ENCODE results near the gene ZSCAN22. TPM values are rescaled to one million over a fixed set of nuclear protein-coding genes. Genes with fewer than 3 reads are reported as not detected.

ZSCAN22 gene
- total RNA-seq, 1 experiment from 2014 or later, result 4.0 TPM

DNA sequence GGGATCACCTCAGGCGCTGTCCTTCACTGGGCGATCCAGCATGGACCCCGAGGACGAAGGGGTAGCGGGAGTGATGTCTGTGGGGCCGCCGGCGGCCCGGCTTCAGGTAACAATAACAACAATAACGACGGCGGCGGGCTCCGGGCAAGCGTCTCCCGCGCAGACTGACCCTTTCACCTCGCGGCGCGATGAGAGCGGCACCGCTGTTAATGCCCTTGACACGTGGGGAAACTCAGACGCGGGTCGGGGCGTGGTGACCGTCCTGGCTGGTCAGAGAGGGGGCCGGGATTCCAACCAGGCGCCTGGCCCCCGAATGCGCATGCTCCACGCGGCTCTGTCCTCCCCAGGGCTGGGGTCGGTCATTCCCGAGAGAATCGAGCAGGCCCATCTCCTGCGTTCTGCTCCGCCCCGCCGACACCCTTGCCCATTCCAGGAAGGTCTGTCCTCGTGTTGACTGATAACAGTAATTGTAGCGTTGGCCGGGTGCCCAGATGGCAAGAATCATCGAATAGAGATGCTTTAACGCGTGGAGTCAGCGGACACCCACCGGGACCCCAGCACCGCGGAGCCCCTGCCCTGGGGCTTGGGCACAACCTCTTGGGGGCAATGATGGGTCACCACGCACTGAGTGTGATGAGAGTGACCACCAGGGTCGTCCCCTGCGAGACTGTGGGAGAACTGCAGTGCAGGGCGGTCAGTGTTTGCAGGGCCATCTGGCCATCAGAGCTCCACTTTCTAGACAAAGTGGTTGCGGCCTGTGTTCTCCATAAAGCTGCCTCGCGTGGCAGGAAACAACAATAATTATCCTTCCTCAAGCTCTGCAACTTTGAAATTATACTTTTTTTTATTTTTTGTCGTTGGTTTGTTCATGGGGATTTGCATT is 47.5 kb upstream of the ZSCAN22 start:
- Histone ChIP-seq H3K27ac (ENCODE audit: low read length) (peak overlapping the region; percentile 33), H3K9ac (ENCODE audit: low read length) (peak overlapping the region; percentile 89), H3K4me1 (ENCODE audit: insufficient read depth, low read length) (peaks cover 22% of the 10 kb centered on the region), H3K27me3 (ENCODE audit: low read length) (no peaks in the 10 kb centered on the region), H2AFZ (ENCODE audit: low read length) (peak overlapping the region; percentile 94), H3K4me3 (ENCODE audit: low read length) (peak overlapping the region; percentile 86), H4K20me1 (ENCODE audit: low read length) (no peaks in the 10 kb centered on the region), H3K9me3 (ENCODE audit: low read length) (peaks cover 2% of the 10 kb centered on the region; the same call in 1 of the 2 replicates), H3K36me3 (ENCODE audit: low read depth, low read length) (peaks cover 39% of the 10 kb centered on the region), H3K4me2 (ENCODE audit: low read length) (peak overlapping the region; percentile 95), H3K79me2 (ENCODE audit: low read length) (peaks cover 67% of the 10 kb centered on the region), H3F3A (ENCODE audit: low read length, unreplicated experiment) (peaks cover 11% of the 10 kb centered on the region), H3K9me2 (replicated peaks; ENCODE audit: low read length) (no peaks in the 10 kb centered on the region)
- BruUV-seq (replicated peaks), result TSS peak; percentile 59
- DNase-seq (peak; percentile 51), ATAC-seq (peak; percentile 30)
- POLR2A ChIA-PET (ENCODE audit: unreplicated experiment), result no interaction called here
- intact Hi-C loops (cut with micrococcal nuclease), result loop anchor here (2.0 kb wide), 1 partner anchor 26 kb away; the partner anchor contains the start of gene ERVK3-1
- TF ChIP-seq EZH2phosphoT487 (IDR thresholded peaks at IDR 0.05; ENCODE audit: borderline replicate concordance, low read length) (no peak), EZH2 (IDR thresholded peaks at IDR 0.05; ENCODE audit: low read length, unreplicated experiment) (no peak)
- TF ChIP-seq, protein P1, sequence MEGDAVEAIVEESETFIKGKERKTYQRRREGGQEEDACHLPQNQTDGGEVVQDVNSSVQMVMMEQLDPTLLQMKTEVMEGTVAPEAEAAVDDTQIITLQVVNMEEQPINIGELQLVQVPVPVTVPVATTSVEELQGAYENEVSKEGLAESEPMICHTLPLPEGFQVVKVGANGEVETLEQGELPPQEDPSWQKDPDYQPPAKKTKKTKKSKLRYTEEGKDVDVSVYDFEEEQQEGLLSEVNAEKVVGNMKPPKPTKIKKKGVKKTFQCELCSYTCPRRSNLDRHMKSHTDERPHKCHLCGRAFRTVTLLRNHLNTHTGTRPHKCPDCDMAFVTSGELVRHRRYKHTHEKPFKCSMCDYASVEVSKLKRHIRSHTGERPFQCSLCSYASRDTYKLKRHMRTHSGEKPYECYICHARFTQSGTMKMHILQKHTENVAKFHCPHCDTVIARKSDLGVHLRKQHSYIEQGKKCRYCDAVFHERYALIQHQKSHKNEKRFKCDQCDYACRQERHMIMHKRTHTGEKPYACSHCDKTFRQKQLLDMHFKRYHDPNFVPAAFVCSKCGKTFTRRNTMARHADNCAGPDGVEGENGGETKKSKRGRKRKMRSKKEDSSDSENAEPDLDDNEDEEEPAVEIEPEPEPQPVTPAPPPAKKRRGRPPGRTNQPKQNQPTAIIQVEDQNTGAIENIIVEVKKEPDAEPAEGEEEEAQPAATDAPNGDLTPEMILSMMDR (conservative IDR thresholded peaks at IDR 0.05; ENCODE audit: low read depth, low read length), result no peak
- CTCF ChIA-PET, result interaction anchor here (1.0 kb wide), 1 partner anchor 83 kb away, joined by 3 read pairs; the partner anchor contains the start of gene ZNF497

DNA sequence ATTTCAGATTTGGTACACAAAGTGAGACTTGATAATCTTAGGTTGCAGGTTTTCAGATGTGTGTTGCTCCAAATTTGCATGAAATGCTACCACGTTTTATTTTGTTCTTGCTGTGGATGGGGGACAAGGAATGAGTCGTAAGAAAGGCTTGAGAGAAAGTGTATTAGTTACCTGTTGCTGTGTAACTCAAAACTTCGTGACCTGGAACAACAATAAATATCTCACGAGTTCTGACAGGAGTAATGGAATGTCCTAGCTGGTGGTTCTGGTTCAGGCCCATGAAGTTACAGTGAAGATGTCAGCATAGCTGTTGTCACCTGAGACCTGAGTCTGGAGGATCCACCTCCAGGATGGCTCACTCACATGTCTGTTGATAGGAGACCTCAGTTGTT is 46.9 kb upstream of the ZSCAN22 start:
- Histone ChIP-seq H3K27me3 (ENCODE audit: low read length) (no peaks in the 10 kb centered on the region), H3K79me2 (ENCODE audit: low read length) (peaks cover 71% of the 10 kb centered on the region), H4K20me1 (ENCODE audit: low read length) (no peaks in the 10 kb centered on the region), H3K9me2 (replicated peaks; ENCODE audit: low read length) (no peaks in the 10 kb centered on the region), H2AFZ (ENCODE audit: low read length) (no peak overlapping the region), H3K27ac (ENCODE audit: low read length) (no peak overlapping the region), H3K9me3 (ENCODE audit: low read length) (no peaks in the 10 kb centered on the region), H3F3A (ENCODE audit: low read length, unreplicated experiment) (peaks cover 8% of the 10 kb centered on the region), H3K4me2 (ENCODE audit: low read length) (peak overlapping the region; percentile 95), H3K36me3 (ENCODE audit: low read depth, low read length) (peaks cover 39% of the 10 kb centered on the region), H3K4me3 (ENCODE audit: low read length) (peak overlapping the region; percentile 86), H3K4me1 (ENCODE audit: insufficient read depth, low read length) (peaks cover 16% of the 10 kb centered on the region), H3K9ac (ENCODE audit: low read length) (peak overlapping the region; percentile 89; the same call in 1 of the 2 replicates)
- no peak for DNase-seq
- BruUV-seq (replicated peaks), result no TSS peak
- intact Hi-C loops (cut with micrococcal nuclease), result loop anchor here (2.0 kb wide), 1 partner anchor 25 kb away; the partner anchor contains the start of gene ERVK3-1
- ChIA-PET POLR2A (ENCODE audit: unreplicated experiment) (no interaction called here), CTCF (no interaction called here)
- TF ChIP-seq EZH2phosphoT487 (IDR thresholded peaks at IDR 0.05; ENCODE audit: borderline replicate concordance, low read length), result no peak
- TF ChIP-seq, protein P1 (conservative IDR thresholded peaks at IDR 0.05; ENCODE audit: low read depth, low read length), result no peak
- no peak for TF ChIP-seq EZH2 (IDR thresholded peaks at IDR 0.05; ENCODE audit: low read length, unreplicated experiment)
- ATAC-seq, result no peak

DNA sequence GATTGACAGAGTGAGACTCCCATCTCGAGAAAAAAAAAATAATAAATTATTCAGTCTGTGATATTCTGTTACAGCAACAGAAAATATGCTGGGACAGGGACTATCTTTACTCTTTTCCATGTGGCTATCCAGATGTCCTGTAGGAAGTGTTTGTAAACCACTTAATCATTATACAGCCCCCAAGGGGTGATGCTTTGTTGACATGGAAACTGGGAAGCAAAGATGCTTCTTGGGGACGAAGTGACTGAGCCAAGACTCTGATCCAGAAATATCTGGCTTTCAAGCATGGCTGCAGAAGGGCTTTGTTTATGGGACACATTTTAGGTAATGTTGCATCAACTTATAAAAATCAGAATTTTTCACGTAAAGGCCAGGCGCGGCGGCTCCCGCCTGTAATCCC is 42.6 kb upstream of the ZSCAN22 start:
- H4K20me1 ChIP-seq (ENCODE audit: low read length), result no peaks in the 10 kb centered on the region
- no peaks in the 10 kb centered on the region; the same call in 1 of the 2 replicates for H3K9me3 ChIP-seq (ENCODE audit: low read length)
- no peak overlapping the region for H3K4me3 ChIP-seq (ENCODE audit: low read length)
- intact Hi-C loops (cut with micrococcal nuclease), result no loop called here
- peaks cover 56% of the 10 kb centered on the region for H3K79me2 ChIP-seq (ENCODE audit: low read length)
- ChIA-PET CTCF (no interaction called here), POLR2A (ENCODE audit: unreplicated experiment) (no interaction called here)
- peaks cover 11% of the 10 kb centered on the region for H3K4me1 ChIP-seq (ENCODE audit: insufficient read depth, low read length)
- peaks cover 70% of the 10 kb centered on the region for H3K36me3 ChIP-seq (ENCODE audit: low read depth, low read length)
- TF ChIP-seq EZH2phosphoT487 (IDR thresholded peaks at IDR 0.05; ENCODE audit: borderline replicate concordance, low read length) (no peak), EZH2 (IDR thresholded peaks at IDR 0.05; ENCODE audit: low read length, unreplicated experiment) (no peak)
- TF ChIP-seq, protein P1 (conservative IDR thresholded peaks at IDR 0.05; ENCODE audit: low read depth, low read length), result no peak
- no peak for ATAC-seq
- no peak overlapping the region for H2AFZ ChIP-seq (ENCODE audit: low read length)
- H3K4me2 ChIP-seq (ENCODE audit: low read length), result no peak overlapping the region
- H3K9ac ChIP-seq (ENCODE audit: low read length), result no peak overlapping the region
- no peaks in the 10 kb centered on the region for H3K9me2 ChIP-seq (replicated peaks; ENCODE audit: low read length)
- BruUV-seq (replicated peaks), result no TSS peak
- H3F3A ChIP-seq (ENCODE audit: low read length, unreplicated experiment), result no peaks in the 10 kb centered on the region
- H3K27ac ChIP-seq (ENCODE audit: low read length), result no peak overlapping the region
- DNase-seq, result no peak
- no peaks in the 10 kb centered on the region for H3K27me3 ChIP-seq (ENCODE audit: low read length)

All from PC-3 (cell line).